ENCODE measurements around the gene SPEN. TPM values are rescaled to one million over a fixed set of nuclear protein-coding genes. Genes with fewer than 3 reads are reported as not detected.
"Not testable (repeated sequence)": the region's sequence is repeated elsewhere in the genome, so short reads cannot be mapped to it uniquely, and the experiment has no call there.

The SPEN gene
- total RNA-seq, 1 donor from 2014 or later: 36.8 TPM

GRCh38 chr1:15833069-15833679 is 14.3 kb upstream of the SPEN start:
- DNase-seq (ENCODE audit: extremely low read depth, low read depth, low spot score): no peak

DNA sequence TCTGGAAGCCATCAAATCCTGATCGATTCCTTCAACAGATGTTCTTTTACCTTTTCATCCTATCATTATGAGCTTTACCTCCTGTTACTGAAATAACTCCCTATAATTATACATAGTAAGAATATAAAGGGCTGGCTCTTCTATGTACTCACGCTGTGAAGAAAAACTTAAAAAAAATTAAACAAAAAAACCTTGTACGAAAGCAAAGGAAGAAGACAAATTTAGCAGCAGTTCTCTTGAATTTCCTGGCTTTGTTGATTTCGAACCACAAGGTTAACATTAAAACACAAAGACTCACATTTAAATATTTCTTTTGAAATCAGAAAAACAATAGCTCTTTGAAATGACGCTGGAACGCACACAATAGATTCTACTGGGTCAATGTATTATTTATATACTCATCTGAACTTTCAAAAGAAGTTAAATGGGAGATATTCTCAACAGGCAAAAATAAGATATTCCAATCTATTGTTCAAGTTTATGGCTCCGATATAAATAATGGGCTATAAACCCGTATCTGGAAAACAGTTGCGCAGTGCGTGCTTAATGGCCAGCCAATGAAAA is 13.6 kb upstream of the SPEN start:
- peak; percentile 84 for DNase-seq (ENCODE audit: extremely low read depth, low read depth, low spot score)

GRCh38 chr1:15834406-15835204 is 12.9 kb upstream of the SPEN start:
- DNase-seq (ENCODE audit: extremely low read depth, low read depth, low spot score): no peak

GRCh38 chr1:15835205-15835740 is 12.2 kb upstream of the SPEN start:
- DNase-seq (ENCODE audit: extremely low read depth, low read depth, low spot score): no peak

- peak; percentile 81 for DNase-seq (ENCODE audit: extremely low read depth, low read depth, low spot score)
Measured at GRCh38 chr1:15835741-15836510, 11.6 kb upstream of the SPEN start.

DNA sequence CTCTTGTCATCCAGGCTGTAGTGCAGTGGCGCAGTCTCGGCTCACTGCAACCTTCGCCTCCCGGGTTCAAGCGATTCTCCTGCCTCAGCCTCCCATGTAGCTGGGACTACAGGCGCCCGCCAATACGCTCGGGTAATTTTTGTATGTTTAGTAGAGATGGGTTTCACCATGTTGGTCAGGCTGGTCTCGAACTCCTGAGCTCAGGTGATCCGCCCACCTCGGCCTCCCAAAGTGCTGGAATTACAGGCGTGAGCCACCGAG is 11.1 kb upstream of the SPEN start:
- not testable (repeated sequence) for DNase-seq (ENCODE audit: extremely low read depth, low read depth, low spot score)

DNA sequence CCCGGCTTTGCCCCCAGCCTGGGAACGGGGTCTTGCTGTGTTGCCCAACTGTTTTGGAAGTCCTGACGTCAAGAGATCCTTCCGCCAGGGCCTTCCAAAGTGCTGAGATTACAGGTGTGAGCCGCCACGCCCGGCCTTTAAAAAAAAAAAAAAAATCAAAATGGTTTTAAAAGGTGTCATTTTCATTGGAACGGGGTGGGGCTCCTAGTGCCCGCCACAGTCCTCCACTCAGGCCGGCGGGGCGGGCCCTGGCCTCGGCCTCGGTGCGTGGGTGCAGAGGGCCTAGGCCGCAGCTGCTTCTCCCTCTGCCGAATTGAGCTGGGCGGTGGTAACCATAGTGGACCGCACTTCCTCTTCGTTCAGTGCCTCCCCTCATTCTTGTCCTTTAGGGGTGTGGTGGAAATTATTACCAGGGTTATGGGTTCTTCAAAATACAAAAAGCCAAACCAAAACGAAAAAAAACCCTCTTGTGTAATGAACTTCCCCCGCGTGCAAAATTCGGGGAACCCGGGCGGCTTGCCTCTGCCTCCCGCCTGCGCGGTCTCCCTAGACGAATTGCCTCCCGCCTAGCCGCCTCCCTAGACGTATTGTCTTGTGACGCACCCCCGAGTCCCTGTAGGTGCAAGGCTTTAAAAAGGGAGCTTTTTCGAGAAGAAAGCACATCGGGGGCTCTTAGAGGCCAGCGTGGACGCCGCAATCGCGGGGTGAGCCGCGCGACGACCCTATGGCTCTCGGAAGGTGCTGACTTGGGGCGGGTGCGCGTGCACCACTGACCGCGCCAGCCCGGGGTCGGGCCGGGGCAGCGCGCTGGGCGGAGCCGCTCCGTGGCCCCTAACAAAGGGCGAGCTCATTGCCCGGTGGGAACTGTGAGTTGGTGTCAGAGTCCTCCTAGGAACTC is 10.5 kb upstream of the SPEN start:
- no peak for DNase-seq (ENCODE audit: extremely low read depth, low read depth, low spot score)

- no peak for DNase-seq (ENCODE audit: extremely low read depth, low read depth, low spot score)
Measured at GRCh38 chr1:15837931-15838330, 9.6 kb upstream of the SPEN start.

DNA sequence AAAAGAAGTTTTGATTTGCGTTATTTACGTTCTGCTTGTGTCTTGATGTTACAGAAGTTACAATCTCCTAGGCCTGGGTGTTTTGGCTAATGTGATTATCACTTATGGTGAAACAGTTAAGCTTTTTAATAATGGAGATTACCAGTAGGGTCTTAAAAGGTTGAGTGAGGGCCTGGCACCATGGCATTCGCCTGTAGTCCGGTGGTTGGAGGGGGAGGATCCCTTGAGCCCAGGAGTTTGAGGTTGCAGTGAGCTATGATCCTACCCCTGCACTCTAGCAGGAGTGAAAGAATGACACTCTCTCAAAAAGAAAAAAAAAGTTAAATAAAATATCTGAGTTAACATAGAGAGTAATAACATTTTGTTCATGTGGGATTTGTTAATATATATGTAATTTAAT is 8.8 kb upstream of the SPEN start:
- DNase-seq (ENCODE audit: extremely low read depth, low read depth, low spot score): no peak

DNA sequence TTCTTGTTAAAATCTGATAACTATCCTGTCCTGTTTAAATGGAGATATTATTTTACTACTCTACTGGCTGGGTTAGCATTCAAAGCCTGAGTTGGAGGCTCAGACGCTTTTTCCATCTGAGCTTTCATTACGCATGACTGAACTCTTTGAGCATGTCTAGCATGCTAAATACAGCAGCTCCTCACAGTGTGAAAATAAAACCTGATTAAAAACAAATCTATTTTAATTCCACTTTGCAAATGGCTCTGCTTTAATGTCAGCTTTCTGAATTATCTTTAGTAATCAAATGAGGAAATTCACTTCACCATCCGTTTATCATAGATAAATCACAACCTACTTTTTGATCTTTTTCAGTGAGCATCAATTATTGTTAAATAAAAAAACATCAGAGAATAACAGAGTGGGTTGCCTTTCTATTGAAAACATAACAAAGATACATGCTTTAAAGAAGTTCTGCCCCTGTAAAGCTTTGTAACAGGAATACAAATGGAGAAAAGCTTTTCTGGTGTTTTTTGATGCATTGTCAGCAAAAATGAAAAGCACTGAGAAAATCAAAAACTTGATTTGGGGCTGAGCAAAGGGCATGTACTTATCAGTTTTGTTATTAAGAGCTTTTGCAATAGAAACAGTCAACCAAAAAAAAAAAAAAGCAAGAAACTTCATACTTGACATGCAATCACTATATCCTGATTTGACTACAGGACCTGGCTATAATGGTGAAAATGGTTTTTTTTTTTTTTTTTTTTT is 3.5 kb upstream of the SPEN start:
- DNase-seq (ENCODE audit: extremely low read depth, low read depth, low spot score): no peak

DNA sequence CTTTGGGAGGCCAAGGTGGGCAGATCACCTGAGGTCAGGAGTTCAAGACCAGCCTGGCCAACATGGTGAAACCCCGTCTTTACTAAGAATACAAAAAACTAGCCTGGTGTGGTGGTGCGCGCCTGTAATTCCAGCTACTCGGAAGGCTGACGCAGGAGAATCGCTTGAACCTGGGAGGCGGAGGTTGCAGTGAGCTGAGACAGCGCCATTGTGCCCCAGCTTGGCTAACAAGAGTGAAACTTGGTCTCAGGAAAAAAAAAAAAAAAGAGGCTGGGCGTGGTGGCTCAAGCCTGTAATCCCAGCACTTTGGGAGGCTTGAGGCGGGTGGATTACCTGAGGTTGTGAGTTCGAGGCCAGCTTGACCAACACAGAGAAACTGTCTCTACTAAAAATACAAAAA is 1.5 kb upstream of the SPEN start:
- DNase-seq (ENCODE audit: extremely low read depth, low read depth, low spot score): not testable (repeated sequence)

GRCh38 chr1:15847893-15848142 is 311 bp downstream of the SPEN start:
- DNase-seq (ENCODE audit: extremely low read depth, low read depth, low spot score): no peak

DNA sequence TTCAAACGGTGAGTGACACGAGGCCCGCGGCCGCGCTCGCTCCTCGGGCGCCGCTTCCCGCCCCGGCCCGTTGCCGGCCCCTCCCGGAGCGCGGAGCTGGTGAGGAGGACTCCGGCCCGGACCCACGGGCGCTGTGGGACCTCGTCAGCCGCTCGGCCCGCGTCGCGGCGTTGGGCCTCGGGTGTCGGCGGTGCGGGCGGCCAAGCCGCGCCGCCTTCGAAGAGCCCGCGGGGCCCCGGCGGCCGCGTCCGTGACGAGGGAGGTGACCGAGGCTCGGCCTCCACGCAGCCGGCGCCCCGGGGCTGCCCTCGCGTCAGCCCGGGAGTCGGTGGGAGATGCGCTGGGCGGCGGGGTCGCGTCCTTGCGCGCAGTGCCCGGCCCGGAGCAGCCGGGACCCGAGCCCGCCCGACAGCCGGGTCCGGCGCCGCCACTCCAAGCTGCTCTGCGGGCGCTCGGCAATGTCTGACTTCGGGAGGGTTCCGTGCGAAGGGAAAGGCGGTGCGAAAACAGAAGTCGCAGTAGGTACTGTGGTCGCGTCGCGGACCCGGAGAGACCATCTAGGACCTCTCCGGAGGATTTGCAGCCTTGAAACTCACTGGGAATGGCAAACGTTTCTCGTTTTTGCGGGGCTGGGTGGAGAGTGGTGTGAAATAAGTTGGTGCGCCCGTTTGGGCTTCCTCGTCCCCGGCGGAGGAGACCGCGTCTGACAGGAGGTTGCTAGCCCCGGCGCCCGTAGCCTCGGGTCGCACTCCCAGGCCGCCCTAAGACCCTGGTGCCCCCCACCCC is 829 bp downstream of the SPEN start:
- no peak for DNase-seq (ENCODE audit: extremely low read depth, low read depth, low spot score)

- DNase-seq (ENCODE audit: extremely low read depth, low read depth, low spot score): no peak
Measured at GRCh38 chr1:15848929-15849774, 1.6 kb downstream of the SPEN start.

- no peak for DNase-seq (ENCODE audit: extremely low read depth, low read depth, low spot score)
Measured at GRCh38 chr1:15849775-15850324, 2.3 kb downstream of the SPEN start.

- no peak for DNase-seq (ENCODE audit: extremely low read depth, low read depth, low spot score)
Measured at GRCh38 chr1:15850471-15851001, 3.0 kb downstream of the SPEN start.

GRCh38 chr1:15851210-15852035 is 3.9 kb downstream of the SPEN start:
- no peak for DNase-seq (ENCODE audit: extremely low read depth, low read depth, low spot score)
